Measurements from ENCODE around the gene TNNI3K. TPM values are rescaled to one million over a fixed set of nuclear protein-coding genes. Genes with fewer than 3 reads are reported as not detected.

TNNI3K gene
- polyA plus RNA-seq, 1 of the 3 experiments (the other 2 are of a cell fraction), result 0.31 TPM

DNA sequence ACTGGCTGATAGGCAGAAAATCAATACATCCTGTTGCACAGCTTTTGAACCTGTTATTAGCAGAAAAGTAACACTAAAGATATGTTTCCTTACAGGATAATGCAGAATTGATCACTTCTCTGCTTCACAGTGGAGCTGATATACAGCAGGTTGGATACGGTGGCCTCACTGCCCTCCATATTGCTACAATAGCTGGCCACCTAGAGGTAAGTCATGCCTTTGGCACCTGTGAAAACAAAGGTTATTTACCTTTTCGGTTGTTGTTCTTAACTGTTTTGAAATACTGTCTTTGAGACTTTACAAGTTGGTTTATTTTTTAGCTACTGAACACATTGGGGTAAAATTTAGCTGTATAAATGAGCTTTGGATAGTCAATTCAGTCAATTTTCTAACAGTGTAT is 36.3 kb downstream of the TNNI3K start (continued):
- TF ChIP-seq, protein P1, sequence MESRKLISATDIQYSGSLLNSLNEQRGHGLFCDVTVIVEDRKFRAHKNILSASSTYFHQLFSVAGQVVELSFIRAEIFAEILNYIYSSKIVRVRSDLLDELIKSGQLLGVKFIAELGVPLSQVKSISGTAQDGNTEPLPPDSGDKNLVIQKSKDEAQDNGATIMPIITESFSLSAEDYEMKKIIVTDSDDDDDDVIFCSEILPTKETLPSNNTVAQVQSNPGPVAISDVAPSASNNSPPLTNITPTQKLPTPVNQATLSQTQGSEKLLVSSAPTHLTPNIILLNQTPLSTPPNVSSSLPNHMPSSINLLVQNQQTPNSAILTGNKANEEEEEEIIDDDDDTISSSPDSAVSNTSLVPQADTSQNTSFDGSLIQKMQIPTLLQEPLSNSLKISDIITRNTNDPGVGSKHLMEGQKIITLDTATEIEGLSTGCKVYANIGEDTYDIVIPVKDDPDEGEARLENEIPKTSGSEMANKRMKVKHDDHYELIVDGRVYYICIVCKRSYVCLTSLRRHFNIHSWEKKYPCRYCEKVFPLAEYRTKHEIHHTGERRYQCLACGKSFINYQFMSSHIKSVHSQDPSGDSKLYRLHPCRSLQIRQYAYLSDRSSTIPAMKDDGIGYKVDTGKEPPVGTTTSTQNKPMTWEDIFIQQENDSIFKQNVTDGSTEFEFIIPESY (IDR thresholded peaks at IDR 0.05; ENCODE audit: borderline replicate concordance, low read depth), result no peak
- TF ChIP-seq MXI1 (IDR thresholded peaks at IDR 0.05; ENCODE audit: low read depth, low read length) (no peak), SMC3 (IDR thresholded peaks at IDR 0.05; ENCODE audit: low read depth, low read length) (no peak), TCF12 (IDR thresholded peaks at IDR 0.05) (no peak)

DNA sequence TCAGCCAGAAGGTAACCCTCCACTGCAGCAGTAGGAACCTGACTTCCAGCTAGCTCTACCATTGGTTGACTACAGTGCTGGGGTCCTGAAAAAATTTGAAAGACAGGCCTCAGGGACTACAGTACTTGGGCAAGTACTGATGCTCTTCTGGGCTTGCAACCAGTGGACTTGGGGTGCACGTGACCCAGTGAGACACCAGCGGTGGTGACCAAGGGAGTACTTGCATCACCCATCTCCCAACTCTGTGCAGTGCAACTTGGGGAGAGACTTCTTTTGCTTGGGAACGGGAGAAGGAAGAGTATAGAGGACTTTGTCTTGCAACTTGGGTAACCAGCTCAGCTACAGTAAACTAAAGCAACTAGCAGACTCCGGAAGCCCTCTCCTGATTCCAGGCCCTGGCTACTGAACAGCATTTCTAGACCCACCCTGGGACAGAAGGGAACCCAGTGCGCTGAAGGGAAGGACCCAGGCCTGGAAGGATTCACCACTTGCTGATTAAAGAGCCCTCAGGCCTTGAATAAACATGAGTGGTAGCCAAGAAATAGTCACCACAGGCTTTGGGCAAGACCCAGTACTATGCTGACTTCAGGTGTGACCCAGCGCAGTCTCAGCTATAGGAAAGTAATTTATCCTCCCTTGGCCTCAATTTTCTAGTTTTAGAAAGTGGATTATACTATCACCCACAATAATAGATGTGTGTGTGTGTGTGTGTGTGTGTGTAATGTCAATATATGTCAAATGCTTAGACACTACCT is 45.6 kb downstream of the TNNI3K start:
- Histone ChIP-seq H2AFZ (ENCODE audit: low read depth) (no peak overlapping the region), H3K27me3 (ENCODE audit: insufficient read depth) (no peaks in the 10 kb centered on the region), H3K36me3 (replicated peaks in 1 of 2; ENCODE audit: control insufficient read depth in 1 of 2, insufficient read depth in 2 of 2, low read length in 1 of 2) (no peaks in the 10 kb centered on the region), H4K20me1 (ENCODE audit: insufficient read depth) (no peaks in the 10 kb centered on the region), H3K9me2 (no peaks in the 10 kb centered on the region), H3K27ac (ENCODE audit: low read depth in 2 of 2, low read length in 1 of 2) (no peak overlapping the region), H3K4me3 (ENCODE audit: low read depth in 2 of 2, low read length in 1 of 2) (no peak overlapping the region), H3K4me1 (ENCODE audit: control insufficient read depth in 1 of 2, insufficient read depth in 2 of 2, low read depth in 1 of 2, low read length in 1 of 2) (no peaks in the 10 kb centered on the region), H3F3A (replicated peaks; ENCODE audit: insufficient read depth) (no peaks in the 10 kb centered on the region), H3K9me3 (no peaks in the 10 kb centered on the region), H3K4me2 (no peak overlapping the region), H3K79me2 (ENCODE audit: insufficient read depth) (no peaks in the 10 kb centered on the region), H3K9ac (no peak overlapping the region)
- TF ChIP-seq NFIC (IDR thresholded peaks at IDR 0.05; ENCODE audit: borderline replicate concordance) (no peak), FOXJ3 (CRISPR knock-in tag; IDR thresholded peaks at IDR 0.05) (no peak), FOXM1 (IDR thresholded peaks at IDR 0.05; ENCODE audit: low read depth) (no peak), SIN3A (IDR thresholded peaks at IDR 0.05; ENCODE audit: borderline replicate concordance, low read depth, low read length) (no peak), CHD2 (IDR thresholded peaks at IDR 0.05; ENCODE audit: low read length, partially characterized antibody) (no peak), FOSL2 (IDR thresholded peaks at IDR 0.05; ENCODE audit: borderline replicate concordance, low read depth) (no peak), TAF1 (IDR thresholded peaks at IDR 0.05; ENCODE audit: borderline replicate concordance, low read depth, low read length) (no peak)
- TF ChIP-seq, protein P2, sequence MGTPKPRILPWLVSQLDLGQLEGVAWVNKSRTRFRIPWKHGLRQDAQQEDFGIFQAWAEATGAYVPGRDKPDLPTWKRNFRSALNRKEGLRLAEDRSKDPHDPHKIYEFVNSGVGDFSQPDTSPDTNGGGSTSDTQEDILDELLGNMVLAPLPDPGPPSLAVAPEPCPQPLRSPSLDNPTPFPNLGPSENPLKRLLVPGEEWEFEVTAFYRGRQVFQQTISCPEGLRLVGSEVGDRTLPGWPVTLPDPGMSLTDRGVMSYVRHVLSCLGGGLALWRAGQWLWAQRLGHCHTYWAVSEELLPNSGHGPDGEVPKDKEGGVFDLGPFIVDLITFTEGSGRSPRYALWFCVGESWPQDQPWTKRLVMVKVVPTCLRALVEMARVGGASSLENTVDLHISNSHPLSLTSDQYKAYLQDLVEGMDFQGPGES (IDR thresholded peaks at IDR 0.05; ENCODE audit: low read depth, low read length), result no peak
- TF ChIP-seq, protein P3, sequence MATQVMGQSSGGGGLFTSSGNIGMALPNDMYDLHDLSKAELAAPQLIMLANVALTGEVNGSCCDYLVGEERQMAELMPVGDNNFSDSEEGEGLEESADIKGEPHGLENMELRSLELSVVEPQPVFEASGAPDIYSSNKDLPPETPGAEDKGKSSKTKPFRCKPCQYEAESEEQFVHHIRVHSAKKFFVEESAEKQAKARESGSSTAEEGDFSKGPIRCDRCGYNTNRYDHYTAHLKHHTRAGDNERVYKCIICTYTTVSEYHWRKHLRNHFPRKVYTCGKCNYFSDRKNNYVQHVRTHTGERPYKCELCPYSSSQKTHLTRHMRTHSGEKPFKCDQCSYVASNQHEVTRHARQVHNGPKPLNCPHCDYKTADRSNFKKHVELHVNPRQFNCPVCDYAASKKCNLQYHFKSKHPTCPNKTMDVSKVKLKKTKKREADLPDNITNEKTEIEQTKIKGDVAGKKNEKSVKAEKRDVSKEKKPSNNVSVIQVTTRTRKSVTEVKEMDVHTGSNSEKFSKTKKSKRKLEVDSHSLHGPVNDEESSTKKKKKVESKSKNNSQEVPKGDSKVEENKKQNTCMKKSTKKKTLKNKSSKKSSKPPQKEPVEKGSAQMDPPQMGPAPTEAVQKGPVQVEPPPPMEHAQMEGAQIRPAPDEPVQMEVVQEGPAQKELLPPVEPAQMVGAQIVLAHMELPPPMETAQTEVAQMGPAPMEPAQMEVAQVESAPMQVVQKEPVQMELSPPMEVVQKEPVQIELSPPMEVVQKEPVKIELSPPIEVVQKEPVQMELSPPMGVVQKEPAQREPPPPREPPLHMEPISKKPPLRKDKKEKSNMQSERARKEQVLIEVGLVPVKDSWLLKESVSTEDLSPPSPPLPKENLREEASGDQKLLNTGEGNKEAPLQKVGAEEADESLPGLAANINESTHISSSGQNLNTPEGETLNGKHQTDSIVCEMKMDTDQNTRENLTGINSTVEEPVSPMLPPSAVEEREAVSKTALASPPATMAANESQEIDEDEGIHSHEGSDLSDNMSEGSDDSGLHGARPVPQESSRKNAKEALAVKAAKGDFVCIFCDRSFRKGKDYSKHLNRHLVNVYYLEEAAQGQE (IDR thresholded peaks at IDR 0.05; ENCODE audit: low read depth, low read length), result no peak
- TF ChIP-seq, protein P1 (IDR thresholded peaks at IDR 0.05; ENCODE audit: borderline replicate concordance, low read depth), result no peak
- DNase-seq, result no peak
- ChIA-PET POLR2A (no interaction called here), CTCF (no interaction called here)
- WGBS (ENCODE audit: low lambda C conversion rate), result 70% methylated on average over 4 of the region's 6 CpGs

All from SK-N-SH (cell line).